K562 (cell line): Measurements from ENCODE around the gene CUX1. TPM values are rescaled to one million over a fixed set of nuclear protein-coding genes. Genes with fewer than 3 reads are reported as not detected.
"Not testable (repeated sequence)": the region's sequence is repeated elsewhere in the genome, so short reads cannot be mapped to it uniquely, and the experiment has no call there.

ENCODE experiments used
- ATAC-seq: fragments of 200-7000 bp; cut with Tn5 transposase; 3 replicates; pipeline ENCODE4 v1.9.1; 2020; ENCODE audit warnings: moderate library complexity
- BruUV-seq: library from RNA; stranded (reverse); fragments of 400-500 nt; replicated peaks from 2 replicates; lab custom pipeline; 2021; lab: Mats Ljungman, UMichigan
- CTCF ChIA-PET: fragments of 300-600 bp; formaldehyde crosslinking; extraction: SDS; loops from one replicate; lab custom pipeline; 2021; ENCODE audit warnings: low intra/inter-chr PET ratio; lab: Yijun Ruan, JAX
- POLR2A ChIA-PET: fragments of 300-600, 350-650 bp; sonication (Branson Sonifier 250); formaldehyde crosslinking; extraction: SDS; loops from one replicate; lab custom pipeline; 2021; ENCODE audit warnings: antibody characterized with exemption, inconsistent platforms; lab: Yijun Ruan, JAX
- DNase-seq, 4 experiments: peaks; one replicate each; pipeline versions ENCODE4 v3.0.0 to v3.0.0-alpha.2; 2011 to 2018; ENCODE audit warnings: low spot score in 3 of 4, mixed read lengths in 3 of 4; ENCODE audit errors: extremely low read depth in 1 of 4
- FAIRE-seq: peaks from 2 replicates; lab custom pipeline; 2011; peaks lifted over from hg19 to GRCh38; lab: Jason Lieb, UNC
- H2AFZ ChIP-seq: 2 replicates; pipeline ENCODE4 v1.6.0; 2011; ENCODE audit warnings: low read depth, low read length, control low read depth, inconsistent platforms
- H3K27ac ChIP-seq: fragments of 200-600 bp; 3 replicates; pipeline ENCODE4 v1.8.0; 2011; ENCODE audit warnings: low read depth, mild to moderate bottlenecking, control low read depth, inconsistent platforms, low read length, moderate library complexity, mixed read lengths; ENCODE audit errors: extremely low read depth
- H3K27me3 ChIP-seq, 2 experiments: fragments of 300-600 bp in 1 of 2; 2 replicates in 1 of 2; 3 replicates in 1 of 2; pipeline versions ENCODE4 v1.6.0 to v1.8.0; 2011; ENCODE audit warnings: inconsistent platforms in 2 of 2, low read length in 2 of 2, mild to moderate bottlenecking in 1 of 2, mixed read lengths in 1 of 2, moderate library complexity in 1 of 2; ENCODE audit not compliant: control insufficient read depth in 2 of 2, insufficient read depth in 2 of 2
- H3K36me3 ChIP-seq: fragments of 300-600 bp; 3 replicates; pipeline ENCODE4 v1.8.0; 2011; ENCODE audit warnings: mild to moderate bottlenecking, low read length, inconsistent platforms; ENCODE audit not compliant: control insufficient read depth, insufficient read depth
- H3K4me1 ChIP-seq, 2 experiments: fragments of 200-600 bp in 1 of 2; replicated peaks in 1 of 2; 2 replicates in 1 of 2; 3 replicates in 1 of 2; pipeline versions ENCODE4 v1.5.1 to v1.8.0; 2011; ENCODE audit warnings: inconsistent platforms in 2 of 2, low read length in 2 of 2, mild to moderate bottlenecking in 1 of 2, mixed read lengths in 1 of 2, moderate library complexity in 1 of 2; ENCODE audit not compliant: control insufficient read depth in 2 of 2, insufficient read depth in 2 of 2
- H3K4me2 ChIP-seq: 2 replicates; pipeline ENCODE4 v1.6.1; 2011; ENCODE audit warnings: low read length, control low read depth, inconsistent platforms, mixed read lengths; ENCODE audit not compliant: insufficient read depth
- H3K4me3 ChIP-seq: fragments of 200-600 bp; sonication (generic), shearing (Covaris generic); 2 replicates; pipeline ENCODE4 v1.5.1; 2016; ENCODE audit warnings: control low read depth, inconsistent platforms
- H3K79me2 ChIP-seq: fragments of 200-600 bp; 3 replicates; pipeline ENCODE4 v1.8.0; 2011; ENCODE audit warnings: low read length, inconsistent platforms; ENCODE audit not compliant: control insufficient read depth, insufficient read depth
- H3K9ac ChIP-seq, 2 experiments: 2 replicates each; pipeline versions ENCODE4 v1.6.0 to v1.6.1; 2011; ENCODE audit warnings: low read depth in 2 of 2, low read length in 2 of 2, control low read depth in 1 of 2, inconsistent platforms in 1 of 2, mild to moderate bottlenecking in 1 of 2, mixed read lengths in 1 of 2; ENCODE audit not compliant: insufficient read depth in 1 of 2
- H3K9me1 ChIP-seq: one replicate; pipeline ENCODE4 v1.6.0; 2011; ENCODE audit warnings: inconsistent platforms, mild to moderate bottlenecking, low read length, moderate library complexity; ENCODE audit not compliant: control insufficient read depth, insufficient read depth
- H3K9me3 ChIP-seq: replicated peaks from 2 replicates; pipeline ENCODE4 v1.5.1; 2011; ENCODE audit warnings: low read depth, low read length, inconsistent platforms; ENCODE audit not compliant: control insufficient read depth, insufficient read depth
- H4K20me1 ChIP-seq: replicated peaks from 2 replicates; pipeline ENCODE4 v1.6.1; 2011; ENCODE audit warnings: low read length, inconsistent platforms, mixed read lengths; ENCODE audit not compliant: control insufficient read depth, insufficient read depth
- BDP1 ChIP-seq: IDR thresholded peaks from 3 replicates; pipeline ENCODE4 v1.6.1; 2011; ENCODE audit not compliant: insufficient read length, insufficient read depth
- CBFB ChIP-seq: sonication (generic); formaldehyde crosslinking; IDR thresholded peaks from 2 replicates; pipeline ENCODE4 v1.4.0; 2020; ENCODE audit warnings: mild to moderate bottlenecking, missing genetic modification reagents
- DNMT1 ChIP-seq: fragments of 450-650 bp; IDR thresholded peaks from 2 replicates; pipeline ENCODE4 v1.6.1; 2016; ENCODE audit warnings: antibody characterized with exemption, mild to moderate bottlenecking
- WGBS: fragments of 100-300 bp; shearing (Covaris generic); methylation state at CpG from one replicate; pipeline ENCODE4 v1.1.6; 2016; ENCODE audit warnings: low coverage, mixed read lengths; ENCODE audit not compliant: insufficient coverage; ENCODE audit errors: missing lambda C conversion rate; 5-methylcytosine and 5-hydroxymethylcytosine counted together
- in situ Hi-C: fragments of 300-500 bp; cut with MboI; formaldehyde crosslinking; loops from 4 replicates; pipeline ENCODE4 v1.15.0; 2018; ENCODE audit warnings: inconsistent platforms, mixed read lengths
- intact Hi-C: fragments of 100-400 bp; cut with micrococcal nuclease; formaldehyde crosslinking; loops from 2 replicates; pipeline ENCODE4 v1.14.2; 2022
- polyA plus RNA-seq, 8 experiments: library from polyadenylated mRNA; depleted of rRNA in 4 of 8; stranded (reverse) in 5 of 8; unstranded in 3 of 8; fragments of >200 nt; fragmentation: Nextera tagmentation in 2 of 8; fragmentation: Illumina TruSeq in 1 of 8; extraction: Ambion mirVana in 2 of 8; extraction: Trizol in 1 of 8; gene quantifications; 2 replicates each; pipeline versions ENCODE4 v1.2.1 to v1.2.3, GENCODE V29; 2011 to 2014; ENCODE audit warnings: inconsistent platforms in 1 of 8, missing spikeins in 1 of 8
- total RNA-seq, 7 experiments: library from RNA; depleted of rRNA in 6 of 7; stranded (reverse); fragments of >200 nt in 6 of 7; fragmentation: Illumina TruSeq in 2 of 7; extraction: Trizol in 2 of 7; gene quantifications; 2 replicates each; pipeline versions ENCODE4 v1.2.1 to v1.2.3, GENCODE V29; 2011 to 2021; ENCODE audit warnings: low replicate concordance in 1 of 7
- TF ChIP-seq, protein P1 (sequence below): fragments of 250-450 bp; sonication (Bioruptor Pico); IDR thresholded peaks from 2 replicates; pipeline ENCODE4 v1.4.0; 2020
- TF ChIP-seq, protein P2 (sequence below): sonication (generic); IDR thresholded peaks from 2 replicates; pipeline ENCODE4 v1.6.1; 2016

CUX1 gene
- total and polyA plus RNA-seq, 9 of the 15 experiments (the other 6 are each of a cell fraction or from before 2014, with no cell fraction given) = 3.6 to 55.3 (median 25.2) TPM

DNA sequence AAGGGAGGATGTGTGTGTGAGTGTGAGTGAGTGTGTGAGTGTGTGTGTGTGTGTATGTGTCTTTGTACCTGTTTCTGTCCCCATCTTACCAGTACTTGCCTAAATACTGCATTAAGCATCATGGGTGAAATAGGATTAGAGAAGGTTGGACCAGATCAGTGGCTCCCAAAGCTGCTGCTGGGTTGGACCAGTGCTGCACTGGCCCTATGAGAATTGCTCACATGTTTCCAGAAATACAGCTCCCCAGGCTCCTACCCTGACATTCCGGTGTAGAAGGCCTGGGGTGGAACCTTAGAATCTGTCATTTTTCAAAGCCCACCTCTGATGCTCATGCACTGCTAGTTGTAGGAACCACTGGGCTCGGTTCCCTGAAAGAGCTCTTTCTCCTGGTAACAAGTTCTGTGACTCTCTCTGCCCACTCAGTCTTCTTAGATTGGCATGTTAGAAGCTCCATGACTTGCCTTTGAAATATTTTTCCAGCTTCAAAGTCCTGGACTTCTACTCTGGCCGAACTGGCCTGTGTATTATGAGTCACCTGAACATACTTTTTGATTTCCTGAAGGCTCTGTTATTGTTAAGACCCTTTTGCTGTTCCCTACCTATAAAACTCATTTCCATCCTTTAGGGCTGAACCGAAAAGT is 224.7 kb downstream of the CUX1 start (continued):
- TF ChIP-seq, protein P1, sequence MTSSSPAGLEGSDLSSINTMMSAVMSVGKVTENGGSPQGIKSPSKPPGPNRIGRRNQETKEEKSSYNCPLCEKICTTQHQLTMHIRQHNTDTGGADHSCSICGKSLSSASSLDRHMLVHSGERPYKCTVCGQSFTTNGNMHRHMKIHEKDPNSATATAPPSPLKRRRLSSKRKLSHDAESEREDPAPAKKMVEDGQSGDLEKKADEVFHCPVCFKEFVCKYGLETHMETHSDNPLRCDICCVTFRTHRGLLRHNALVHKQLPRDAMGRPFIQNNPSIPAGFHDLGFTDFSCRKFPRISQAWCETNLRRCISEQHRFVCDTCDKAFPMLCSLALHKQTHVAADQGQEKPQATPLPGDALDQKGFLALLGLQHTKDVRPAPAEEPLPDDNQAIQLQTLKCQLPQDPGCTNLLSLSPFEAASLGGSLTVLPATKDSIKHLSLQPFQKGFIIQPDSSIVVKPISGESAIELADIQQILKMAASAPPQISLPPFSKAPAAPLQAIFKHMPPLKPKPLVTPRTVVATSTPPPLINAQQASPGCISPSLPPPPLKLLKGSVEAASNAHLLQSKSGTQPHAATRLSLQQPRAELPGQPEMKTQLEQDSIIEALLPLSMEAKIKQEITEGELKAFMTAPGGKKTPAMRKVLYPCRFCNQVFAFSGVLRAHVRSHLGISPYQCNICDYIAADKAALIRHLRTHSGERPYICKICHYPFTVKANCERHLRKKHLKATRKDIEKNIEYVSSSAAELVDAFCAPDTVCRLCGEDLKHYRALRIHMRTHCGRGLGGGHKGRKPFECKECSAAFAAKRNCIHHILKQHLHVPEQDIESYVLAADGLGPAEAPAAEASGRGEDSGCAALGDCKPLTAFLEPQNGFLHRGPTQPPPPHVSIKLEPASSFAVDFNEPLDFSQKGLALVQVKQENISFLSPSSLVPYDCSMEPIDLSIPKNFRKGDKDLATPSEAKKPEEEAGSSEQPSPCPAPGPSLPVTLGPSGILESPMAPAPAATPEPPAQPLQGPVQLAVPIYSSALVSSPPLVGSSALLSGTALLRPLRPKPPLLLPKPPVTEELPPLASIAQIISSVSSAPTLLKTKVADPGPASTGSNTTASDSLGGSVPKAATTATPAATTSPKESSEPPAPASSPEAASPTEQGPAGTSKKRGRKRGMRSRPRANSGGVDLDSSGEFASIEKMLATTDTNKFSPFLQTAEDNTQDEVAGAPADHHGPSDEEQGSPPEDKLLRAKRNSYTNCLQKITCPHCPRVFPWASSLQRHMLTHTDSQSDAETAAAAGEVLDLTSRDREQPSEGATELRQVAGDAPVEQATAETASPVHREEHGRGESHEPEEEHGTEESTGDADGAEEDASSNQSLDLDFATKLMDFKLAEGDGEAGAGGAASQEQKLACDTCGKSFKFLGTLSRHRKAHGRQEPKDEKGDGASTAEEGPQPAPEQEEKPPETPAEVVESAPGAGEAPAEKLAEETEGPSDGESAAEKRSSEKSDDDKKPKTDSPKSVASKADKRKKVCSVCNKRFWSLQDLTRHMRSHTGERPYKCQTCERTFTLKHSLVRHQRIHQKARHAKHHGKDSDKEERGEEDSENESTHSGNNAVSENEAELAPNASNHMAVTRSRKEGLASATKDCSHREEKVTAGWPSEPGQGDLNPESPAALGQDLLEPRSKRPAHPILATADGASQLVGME (CRISPR knock-in tag) = no peak
- TF ChIP-seq CBFB (no peak), DNMT1 (no peak), BDP1 (no peak)
- TF ChIP-seq, protein P2, sequence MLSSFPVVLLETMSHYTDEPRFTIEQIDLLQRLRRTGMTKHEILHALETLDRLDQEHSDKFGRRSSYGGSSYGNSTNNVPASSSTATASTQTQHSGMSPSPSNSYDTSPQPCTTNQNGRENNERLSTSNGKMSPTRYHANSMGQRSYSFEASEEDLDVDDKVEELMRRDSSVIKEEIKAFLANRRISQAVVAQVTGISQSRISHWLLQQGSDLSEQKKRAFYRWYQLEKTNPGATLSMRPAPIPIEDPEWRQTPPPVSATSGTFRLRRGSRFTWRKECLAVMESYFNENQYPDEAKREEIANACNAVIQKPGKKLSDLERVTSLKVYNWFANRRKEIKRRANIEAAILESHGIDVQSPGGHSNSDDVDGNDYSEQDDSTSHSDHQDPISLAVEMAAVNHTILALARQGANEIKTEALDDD = no peak

DNA sequence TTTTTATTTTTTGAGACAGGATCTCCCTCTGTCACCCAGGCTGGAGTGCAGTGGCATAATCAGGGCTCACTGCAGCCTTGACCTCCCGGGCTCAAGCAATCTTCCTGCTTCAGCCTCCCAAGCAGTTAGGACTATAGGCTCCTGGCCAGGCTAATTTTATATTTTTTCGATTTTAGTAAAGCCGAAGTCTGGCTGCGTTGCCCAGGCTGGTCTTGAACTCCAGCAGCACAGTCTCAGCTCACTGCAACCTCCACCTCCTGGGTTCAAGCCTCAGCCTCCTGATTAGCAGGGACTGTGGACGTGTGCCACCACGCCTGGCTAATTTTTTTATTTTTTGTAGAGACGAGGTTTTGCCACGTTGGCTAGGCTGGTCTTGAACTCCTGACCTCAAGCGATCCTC is 225.4 kb downstream of the CUX1 start:
- H2AFZ ChIP-seq, intact Hi-C loops, H3K9ac ChIP-seq, H3K4me2 ChIP-seq, H3K27me3 ChIP-seq, H3K4me1 ChIP-seq, H3K79me2 ChIP-seq, ATAC-seq, BruUV-seq, H4K20me1 ChIP-seq, H3K27ac ChIP-seq, H3K9me1 ChIP-seq, H3K4me3 ChIP-seq, H3K9me3 ChIP-seq, DNase-seq, FAIRE-seq, H3K36me3 ChIP-seq, CTCF ChIA-PET, in situ Hi-C loops: not testable (repeated sequence)
- POLR2A ChIA-PET = interaction anchor here (0.7 to 1.2 kb wide), 3 partner anchors 8 to 115 kb away, joined by 3 read pairs; no protein-coding TSS in a partner anchor
- WGBS = 70% methylated on average over 9 of the region's 9 CpGs
